ENCODE data around the gene EFCAB11. TPM values are rescaled to one million over a fixed set of nuclear protein-coding genes. Genes with fewer than 3 reads are reported as not detected.
"Not testable (repeated sequence)": the region's sequence is repeated elsewhere in the genome, so short reads cannot be mapped to it uniquely, and the experiment has no call there.

The EFCAB11 gene
- total RNA-seq, 2 experiments from 2014 or later = 0.36 to 0.47 TPM

- peaks cover 0 to 3% of the 10 kb centered on the region in 2 experiments for H3K9me3 ChIP-seq (ENCODE audit: control insufficient read depth in 1 of 2, insufficient read depth in 1 of 2, low read length in 2 of 2)
- H3K27me3 ChIP-seq (ENCODE audit: control insufficient read depth in 1 of 2, insufficient read depth in 2 of 2, low read length in 2 of 2) = no peaks in the 10 kb centered on the region
- DNase-seq = no peak
- no peak for ATAC-seq (ENCODE audit: poor library complexity)
- no peaks in the 10 kb centered on the region for H3K4me1 ChIP-seq (ENCODE audit: insufficient read depth, low read length)
- CTCF ChIA-PET = no interaction called here
- no peak overlapping the region for H3K27ac ChIP-seq (ENCODE audit: low read depth in 1 of 2, low read length in 2 of 2)
- peaks cover 4% of the 10 kb centered on the region for H3K9me3 Mint-ChIP-seq
- no peaks in the 10 kb centered on the region for H3K4me1 Mint-ChIP-seq (ENCODE audit: low read depth)
- POLR2A ChIA-PET = no interaction called here
- H3K36me3 ChIP-seq (ENCODE audit: insufficient read depth, low read length) = no peaks in the 10 kb centered on the region
- intact Hi-C loops (cut with DNase I, micrococcal nuclease) = loop anchor here in 1 of 2 experiments (2.0 kb wide), 1 partner anchor 63 kb away; no protein-coding TSS in a partner anchor
- TF ChIP-seq CTCF (IDR thresholded peaks at IDR 0.05) = no peak
- H3K4me3 Mint-ChIP-seq = no peak overlapping the region
- no peaks in the 10 kb centered on the region for H3K27me3 Mint-ChIP-seq
- no peak overlapping the region for H3K4me3 ChIP-seq (ENCODE audit: low read length)
- H3K27ac Mint-ChIP-seq = no peak overlapping the region
- no peaks in the 10 kb centered on the region for H3K36me3 Mint-ChIP-seq (ENCODE audit: low read depth)
Measured at GRCh38 chr14:89889626-89890025, 64.9 kb downstream of the EFCAB11 start.

GRCh38 chr14:89884761-89885160 lies 69.8 kb downstream of the EFCAB11 start:
- Mint-ChIP-seq H3K4me1 (ENCODE audit: low read depth) (no peaks in the 10 kb centered on the region), H3K27ac (no peak overlapping the region), H3K4me3 (no peak overlapping the region), H3K9me3 (no peaks in the 10 kb centered on the region), H3K27me3 (no peaks in the 10 kb centered on the region), H3K36me3 (ENCODE audit: low read depth) (no peaks in the 10 kb centered on the region)
- Histone ChIP-seq H3K9me3 (ENCODE audit: control insufficient read depth in 1 of 2, insufficient read depth in 1 of 2, low read length in 2 of 2) (no peaks in the 10 kb centered on the region), H3K4me1 (ENCODE audit: insufficient read depth, low read length) (no peaks in the 10 kb centered on the region), H3K4me3 (ENCODE audit: low read length) (no peak overlapping the region), H3K36me3 (ENCODE audit: insufficient read depth, low read length) (no peaks in the 10 kb centered on the region), H3K27me3 (ENCODE audit: control insufficient read depth in 1 of 2, insufficient read depth in 2 of 2, low read length in 2 of 2) (no peaks in the 10 kb centered on the region), H3K27ac (ENCODE audit: low read depth in 1 of 2, low read length in 2 of 2) (no peak overlapping the region)
- ATAC-seq (ENCODE audit: poor library complexity) (no peak), DNase-seq (no peak)
- POLR2A ChIA-PET = no interaction called here
- no peak for TF ChIP-seq CTCF (IDR thresholded peaks at IDR 0.05)
- CTCF ChIA-PET = no interaction called here
- intact Hi-C loops (cut with DNase I, micrococcal nuclease) = no loop called here

- Histone ChIP-seq H3K4me1 (ENCODE audit: insufficient read depth, low read length) (no peaks in the 10 kb centered on the region), H3K9me3 (ENCODE audit: control insufficient read depth in 1 of 2, insufficient read depth in 1 of 2, low read length in 2 of 2) (no peaks in the 10 kb centered on the region), H3K4me3 (ENCODE audit: low read length) (no peak overlapping the region), H3K36me3 (ENCODE audit: insufficient read depth, low read length) (no peaks in the 10 kb centered on the region), H3K27ac (ENCODE audit: low read depth in 1 of 2, low read length in 2 of 2) (no peak overlapping the region), H3K27me3 (ENCODE audit: control insufficient read depth in 1 of 2, insufficient read depth in 2 of 2, low read length in 2 of 2) (no peaks in the 10 kb centered on the region)
- ATAC-seq (ENCODE audit: poor library complexity) = no peak
- CTCF ChIA-PET = no interaction called here
- intact Hi-C loops (cut with DNase I, micrococcal nuclease) = no loop called here
- TF ChIP-seq CTCF (IDR thresholded peaks at IDR 0.05) = no peak
- no peaks in the 10 kb centered on the region for H3K27me3 Mint-ChIP-seq
- H3K4me3 Mint-ChIP-seq = no peak overlapping the region
- POLR2A ChIA-PET = no interaction called here
- no peak for DNase-seq
- no peak overlapping the region for H3K27ac Mint-ChIP-seq
- no peaks in the 10 kb centered on the region for H3K4me1 Mint-ChIP-seq (ENCODE audit: low read depth)
- no peaks in the 10 kb centered on the region for H3K36me3 Mint-ChIP-seq (ENCODE audit: low read depth)
- no peaks in the 10 kb centered on the region for H3K9me3 Mint-ChIP-seq
Measured at GRCh38 chr14:89881839-89882238, 72.7 kb downstream of the EFCAB11 start.

- H3K9me3 Mint-ChIP-seq; H3K4me3 Mint-ChIP-seq; H3K27ac ChIP-seq (ENCODE audit: low read depth in 1 of 2, low read length in 2 of 2); intact Hi-C loops (cut with DNase I, micrococcal nuclease); H3K27me3 Mint-ChIP-seq; H3K36me3 ChIP-seq (ENCODE audit: insufficient read depth, low read length); CTCF ChIA-PET; H3K27me3 ChIP-seq (ENCODE audit: control insufficient read depth in 1 of 2, insufficient read depth in 2 of 2, low read length in 2 of 2); DNase-seq; ATAC-seq (ENCODE audit: poor library complexity); H3K4me3 ChIP-seq (ENCODE audit: low read length); H3K4me1 ChIP-seq (ENCODE audit: insufficient read depth, low read length); H3K27ac Mint-ChIP-seq; H3K4me1 Mint-ChIP-seq (ENCODE audit: low read depth); H3K36me3 Mint-ChIP-seq (ENCODE audit: low read depth); POLR2A ChIA-PET: not testable (repeated sequence)
- H3K9me3 ChIP-seq (ENCODE audit: control insufficient read depth in 1 of 2, insufficient read depth in 1 of 2, low read length in 2 of 2) = peaks cover 0 to 10% of the 10 kb centered on the region in 2 experiments
Measured at GRCh38 chr14:89874091-89874490, 80.4 kb downstream of the EFCAB11 start.
